ENCODE results near the gene REXO1. TPM values are rescaled to one million over a fixed set of nuclear protein-coding genes. Genes with fewer than 3 reads are reported as not detected.

REXO1 gene
- total and polyA plus RNA-seq, 2 donors (not counting 1 experiment from before 2014, with no cell fraction given): 72.6 to 898 TPM

DNA sequence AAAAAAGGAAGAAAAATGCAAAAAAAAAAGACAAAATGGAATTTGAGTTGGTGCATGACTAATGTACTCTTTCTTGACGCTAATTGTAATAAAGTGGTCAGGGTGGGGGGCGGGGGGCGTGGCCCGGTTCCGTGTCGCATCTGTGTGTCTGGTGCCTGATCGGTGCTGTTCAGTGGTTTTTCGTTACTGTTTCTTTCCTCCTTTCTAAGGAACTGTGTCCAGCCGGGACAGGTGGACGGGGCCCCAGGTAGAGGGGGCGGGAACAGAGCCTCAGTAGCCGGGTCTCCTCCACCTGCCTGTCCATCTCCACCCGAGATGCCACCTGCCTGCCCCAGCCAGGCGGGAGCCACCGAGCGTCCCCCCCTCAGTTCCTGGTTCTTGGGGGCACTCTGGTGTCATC lies 68.7 kb downstream of the REXO1 start:
- ATAC-seq (ENCODE audit: low read depth) (no peak), DNase-seq (no peak)
- Mint-ChIP-seq H3K9me3 (ENCODE audit: insufficient read depth) (no peaks in the 10 kb centered on the region), H3K27me3 (peaks cover 53% of the 10 kb centered on the region), H3K4me3 (no peak overlapping the region), H3K4me1 (peaks cover 10% of the 10 kb centered on the region), H3K27ac (no peak overlapping the region)
- 42% methylated on average over 16 of the region's 16 CpGs for WGBS (ENCODE audit: insufficient coverage)
- Histone ChIP-seq H3K9me3 (ENCODE audit: control extremely low read depth in 1 of 3, control insufficient read depth in 2 of 3, insufficient read depth in 1 of 3, low read length in 2 of 3) (peaks cover 0 to 74% (median 10%) of the 10 kb centered on the region in 3 donors), H3K27me3 (replicated peaks in 1 of 4; ENCODE audit: control extremely low read depth in 1 of 4, control insufficient read depth in 3 of 4, insufficient read depth in 4 of 4, low read length in 3 of 4) (peaks cover 0 to 77% (median 37%) of the 10 kb centered on the region in 4 experiments), H3K36me3 (replicated peaks in 1 of 2; ENCODE audit: control extremely low read depth in 1 of 2, control insufficient read depth in 1 of 2, extremely low read depth in 1 of 2, insufficient read depth in 2 of 2, low read length in 1 of 2) (no peaks in the 10 kb centered on the region), H3K79me2 (ENCODE audit: control insufficient read depth, insufficient read depth, low read length) (no peaks in the 10 kb centered on the region), H3K9ac (ENCODE audit: low read length) (no peak overlapping the region), H3K4me2 (replicated peaks; ENCODE audit: low read depth, low read length, poor library complexity, severe bottlenecking) (no peak overlapping the region), H4K20me1 (ENCODE audit: control insufficient read depth, insufficient read depth, low read length, poor library complexity, severe bottlenecking) (no peaks in the 10 kb centered on the region), H3K4me1 (ENCODE audit: control insufficient read depth in 2 of 2, insufficient read depth in 2 of 2, low read length in 2 of 2) (peaks cover 7 to 17% of the 10 kb centered on the region in 2 donors), H3K27ac (ENCODE audit: low read length in 2 of 2) (no peak overlapping the region), H3K4me3 (ENCODE audit: control extremely low read depth in 1 of 5, extremely low read depth in 1 of 5, insufficient read depth in 1 of 5, low read depth in 2 of 5, low read length in 4 of 5) (no peak overlapping the region), H2AFZ (ENCODE audit: insufficient read depth, low read depth, low read length, poor library complexity, severe bottlenecking) (no peak overlapping the region)
- ChIA-PET CTCF (no interaction called here), POLR2A (no interaction called here)
- TF ChIP-seq, protein P1, sequence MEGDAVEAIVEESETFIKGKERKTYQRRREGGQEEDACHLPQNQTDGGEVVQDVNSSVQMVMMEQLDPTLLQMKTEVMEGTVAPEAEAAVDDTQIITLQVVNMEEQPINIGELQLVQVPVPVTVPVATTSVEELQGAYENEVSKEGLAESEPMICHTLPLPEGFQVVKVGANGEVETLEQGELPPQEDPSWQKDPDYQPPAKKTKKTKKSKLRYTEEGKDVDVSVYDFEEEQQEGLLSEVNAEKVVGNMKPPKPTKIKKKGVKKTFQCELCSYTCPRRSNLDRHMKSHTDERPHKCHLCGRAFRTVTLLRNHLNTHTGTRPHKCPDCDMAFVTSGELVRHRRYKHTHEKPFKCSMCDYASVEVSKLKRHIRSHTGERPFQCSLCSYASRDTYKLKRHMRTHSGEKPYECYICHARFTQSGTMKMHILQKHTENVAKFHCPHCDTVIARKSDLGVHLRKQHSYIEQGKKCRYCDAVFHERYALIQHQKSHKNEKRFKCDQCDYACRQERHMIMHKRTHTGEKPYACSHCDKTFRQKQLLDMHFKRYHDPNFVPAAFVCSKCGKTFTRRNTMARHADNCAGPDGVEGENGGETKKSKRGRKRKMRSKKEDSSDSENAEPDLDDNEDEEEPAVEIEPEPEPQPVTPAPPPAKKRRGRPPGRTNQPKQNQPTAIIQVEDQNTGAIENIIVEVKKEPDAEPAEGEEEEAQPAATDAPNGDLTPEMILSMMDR (IDR thresholded peaks at IDR 0.05): no peak
- no peak for TF ChIP-seq EZH2 (IDR thresholded peaks at IDR 0.05; ENCODE audit: borderline replicate concordance, insufficient read depth, low read depth, low read length, poor library complexity, severe bottlenecking)
- intact Hi-C loops (cut with micrococcal nuclease): no loop called here

DNA sequence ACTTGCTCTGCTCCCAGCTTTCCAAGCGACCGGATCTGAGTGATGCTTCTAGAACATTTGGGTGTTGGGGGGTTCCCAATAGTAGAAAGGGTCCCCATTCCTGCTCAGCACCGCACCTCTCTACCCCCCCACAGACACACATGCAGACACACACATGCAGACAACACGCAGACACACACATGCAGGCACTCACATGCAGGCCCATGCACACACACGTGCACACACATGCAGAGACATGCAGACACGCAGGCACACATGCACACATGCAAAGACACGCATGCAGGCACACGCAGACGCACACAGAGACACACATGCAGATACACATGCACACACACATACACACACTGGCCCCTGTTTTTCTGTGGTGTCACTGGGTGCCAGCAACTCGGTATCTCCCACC lies 71.1 kb downstream of the REXO1 start:
- no peak for ATAC-seq (ENCODE audit: low read depth)

More for the DNA sequence above, 71.1 kb downstream of the REXO1 start:
- intact Hi-C loops (cut with micrococcal nuclease): no loop called here
- no peak for TF ChIP-seq EZH2 (IDR thresholded peaks at IDR 0.05; ENCODE audit: borderline replicate concordance, insufficient read depth, low read depth, low read length, poor library complexity, severe bottlenecking)
- TF ChIP-seq, protein P1 (IDR thresholded peaks at IDR 0.05): no peak
- Histone ChIP-seq H3K9me3 (ENCODE audit: control extremely low read depth in 1 of 3, control insufficient read depth in 2 of 3, insufficient read depth in 1 of 3, low read length in 2 of 3) (peaks cover 0 to 63% (median 7%) of the 10 kb centered on the region in 3 donors), H3K4me3 (ENCODE audit: control extremely low read depth in 1 of 5, extremely low read depth in 1 of 5, insufficient read depth in 1 of 5, low read depth in 2 of 5, low read length in 4 of 5) (no peak overlapping the region), H3K9ac (ENCODE audit: low read length) (no peak overlapping the region), H3K79me2 (ENCODE audit: control insufficient read depth, insufficient read depth, low read length) (no peaks in the 10 kb centered on the region), H3K4me2 (replicated peaks; ENCODE audit: low read depth, low read length, poor library complexity, severe bottlenecking) (no peak overlapping the region), H3K27me3 (replicated peaks in 1 of 4; ENCODE audit: control extremely low read depth in 1 of 4, control insufficient read depth in 3 of 4, insufficient read depth in 4 of 4, low read length in 3 of 4) (peaks cover 0 to 84% (median 50%) of the 10 kb centered on the region in 4 experiments), H3K4me1 (ENCODE audit: control insufficient read depth in 2 of 2, insufficient read depth in 2 of 2, low read length in 2 of 2) (peaks cover 7 to 17% of the 10 kb centered on the region in 2 donors), H3K27ac (ENCODE audit: low read length in 2 of 2) (no peak overlapping the region), H4K20me1 (ENCODE audit: control insufficient read depth, insufficient read depth, low read length, poor library complexity, severe bottlenecking) (no peaks in the 10 kb centered on the region), H3K36me3 (replicated peaks in 1 of 2; ENCODE audit: control extremely low read depth in 1 of 2, control insufficient read depth in 1 of 2, extremely low read depth in 1 of 2, insufficient read depth in 2 of 2, low read length in 1 of 2) (no peaks in the 10 kb centered on the region), H2AFZ (ENCODE audit: insufficient read depth, low read depth, low read length, poor library complexity, severe bottlenecking) (no peak overlapping the region)
- H3K27me3 Mint-ChIP-seq: peaks cover 66% of the 10 kb centered on the region
- WGBS (ENCODE audit: insufficient coverage): 74% methylated on average over 8 of the region's 10 CpGs
- POLR2A ChIA-PET: no interaction called here
- DNase-seq: no peak
- H3K4me1 Mint-ChIP-seq: peaks cover 5% of the 10 kb centered on the region
- H3K27ac Mint-ChIP-seq: no peak overlapping the region
- H3K4me3 Mint-ChIP-seq: no peak overlapping the region
- CTCF ChIA-PET: interaction anchor here (1.1 to 1.2 kb wide), 3 partner anchors 21 to 105 kb away, joined by 3 read pairs; no protein-coding TSS in a partner anchor
- H3K9me3 Mint-ChIP-seq (ENCODE audit: insufficient read depth): no peaks in the 10 kb centered on the region
